GM12891 (cell line): ENCODE results near the gene SAMSN1.

Experiments used
- POLR2A ChIP-seq: IDR thresholded peaks from 2 replicates; pipeline ENCODE4 v1.6.1; 2011; ENCODE audit warnings: low read depth, low read length, control low read depth
- SPI1 ChIP-seq: IDR thresholded peaks from 2 replicates; pipeline ENCODE4 v1.6.1; 2011; ENCODE audit warnings: low read depth, low read length, control low read depth
- TAF1 ChIP-seq: IDR thresholded peaks from 2 replicates; pipeline ENCODE4 v1.6.1; 2011; ENCODE audit warnings: low read depth, low read length, control low read depth

DNA sequence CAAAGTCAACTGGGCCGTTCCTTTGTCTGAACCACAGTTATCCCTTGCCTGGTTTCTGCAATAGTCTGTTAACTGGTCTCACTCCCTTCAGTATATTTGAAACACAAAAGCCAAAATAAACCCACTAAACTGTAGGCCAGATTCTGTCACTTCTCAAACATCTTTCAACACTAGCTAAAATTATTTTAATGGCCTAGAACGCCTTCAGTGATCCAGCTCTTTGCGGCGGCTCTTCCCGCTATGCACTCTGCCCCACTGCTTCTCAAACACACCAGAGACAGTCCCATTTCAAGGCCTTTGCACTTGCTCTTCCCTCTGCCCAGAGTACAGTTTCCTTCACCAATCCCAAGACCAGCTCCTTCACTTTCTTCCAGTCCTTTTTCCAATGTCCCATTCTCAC is 9.2 kb downstream of the SAMSN1 start:
- TF ChIP-seq TAF1 (no peak), POLR2A (no peak), SPI1 (no peak)
